ENCODE results near the gene TBC1D10B.

GRCh38 chr16:30351001-30351441 is 19.3 kb downstream of the TBC1D10B start:
- no peak for TF ChIP-seq CTCF (tag by site-specific recombination; IDR thresholded peaks at IDR 0.05)
- no peak for TF ChIP-seq ZNF146 (tag by site-specific recombination; IDR thresholded peaks at IDR 0.05)
